Osteoblast (primary cell): ENCODE results near the gene CTNND2. TPM values are rescaled to one million over a fixed set of nuclear protein-coding genes. Genes with fewer than 3 reads are reported as not detected.

Experiments
- DNase-seq: peaks from one replicate; pipeline ENCODE4 v3.0.0; 2011; ENCODE audit warnings: low spot score, mixed read lengths; ENCODE audit not compliant: insufficient read length; ENCODE audit errors: missing footprints
- H2AFZ ChIP-seq: 2 replicates; pipeline ENCODE4 v1.6.0; 2011; ENCODE audit warnings: mild to moderate bottlenecking, low read length
- H3K27ac ChIP-seq: 2 replicates; pipeline ENCODE4 v1.5.1; 2011; ENCODE audit warnings: mild to moderate bottlenecking, low read depth, low read length, moderate library complexity
- H3K27me3 ChIP-seq: 2 replicates; pipeline ENCODE4 v1.6.0; 2012; ENCODE audit warnings: mild to moderate bottlenecking, control low read depth, inconsistent platforms, low read length, moderate library complexity; ENCODE audit not compliant: insufficient read depth
- H3K36me3 ChIP-seq: 2 replicates; pipeline ENCODE4 v1.5.1; 2011; ENCODE audit warnings: mild to moderate bottlenecking, low read length, control low read depth, moderate library complexity; ENCODE audit not compliant: insufficient read depth
- H3K4me1 ChIP-seq: 2 replicates; pipeline ENCODE4 v1.5.1; 2011; ENCODE audit warnings: mild to moderate bottlenecking, low read length, control low read depth, moderate library complexity; ENCODE audit not compliant: insufficient read depth
- H3K4me2 ChIP-seq: 2 replicates; pipeline ENCODE4 v1.6.0; 2011; ENCODE audit warnings: mild to moderate bottlenecking, low read length; ENCODE audit not compliant: insufficient read depth
- H3K4me3 ChIP-seq: fragments of 200-600 bp; sonication (generic); 3 replicates; pipeline ENCODE4 v1.5.1; 2012; ENCODE audit warnings: mild to moderate bottlenecking, low read length, inconsistent platforms; ENCODE audit not compliant: insufficient read depth
- H3K79me2 ChIP-seq: 2 replicates; pipeline ENCODE4 v1.6.0; 2012; ENCODE audit warnings: mild to moderate bottlenecking, low read length, control low read depth, inconsistent platforms; ENCODE audit not compliant: insufficient read depth
- H3K9me3 ChIP-seq: 2 replicates; pipeline ENCODE4 v1.5.1; 2011; ENCODE audit warnings: low read depth, low read length, control low read depth
- H4K20me1 ChIP-seq: 2 replicates; pipeline ENCODE4 v1.6.0; 2012; ENCODE audit warnings: mild to moderate bottlenecking, low read length, control low read depth; ENCODE audit not compliant: insufficient read depth
- CTCF ChIP-seq: IDR thresholded peaks from 2 replicates; pipeline ENCODE4 v1.5.1; 2011; ENCODE audit warnings: mild to moderate bottlenecking, low read depth, low read length, moderate library complexity; ENCODE audit errors: extremely low read depth
- total RNA-seq: library from RNA; depleted of rRNA; stranded (reverse); fragments of >200 nt; gene quantifications from 2 replicates; pipeline ENCODE4 v1.2.3, GENCODE V29; 2012

CTNND2 gene
- total RNA-seq, 1 donor: not detected

GRCh38 chr5:11407556-11408145 lies 496.6 kb downstream of the CTNND2 start:
- Histone ChIP-seq H3K9me3 (no peaks in the 10 kb centered on the region), H3K4me2 (no peak overlapping the region), H3K79me2 (no peaks in the 10 kb centered on the region), H3K27me3 (no peaks in the 10 kb centered on the region), H3K4me3 (no peak overlapping the region), H2AFZ (no peak overlapping the region), H3K36me3 (no peaks in the 10 kb centered on the region), H3K4me1 (no peaks in the 10 kb centered on the region), H3K27ac (no peak overlapping the region), H4K20me1 (no peaks in the 10 kb centered on the region)
- no peak for TF ChIP-seq CTCF
- peak; percentile 74 for DNase-seq

GRCh38 chr5:11400316-11400715 lies 503.9 kb downstream of the CTNND2 start:
- no peak overlapping the region for H3K4me2 ChIP-seq
- no peaks in the 10 kb centered on the region for H3K4me1 ChIP-seq
- H3K36me3 ChIP-seq: no peaks in the 10 kb centered on the region
- H3K27me3 ChIP-seq: no peaks in the 10 kb centered on the region
- TF ChIP-seq CTCF: no peak
- no peak for DNase-seq
- no peak overlapping the region for H2AFZ ChIP-seq
- no peak overlapping the region for H3K27ac ChIP-seq
- H4K20me1 ChIP-seq: no peaks in the 10 kb centered on the region
- peaks cover 4% of the 10 kb centered on the region for H3K9me3 ChIP-seq
- no peaks in the 10 kb centered on the region for H3K79me2 ChIP-seq
- no peak overlapping the region for H3K4me3 ChIP-seq

GRCh38 chr5:11398728-11399127 lies 505.5 kb downstream of the CTNND2 start:
- no peak overlapping the region for H3K4me2 ChIP-seq
- TF ChIP-seq CTCF: no peak
- peaks cover 4% of the 10 kb centered on the region for H3K9me3 ChIP-seq
- no peak overlapping the region for H2AFZ ChIP-seq
- no peaks in the 10 kb centered on the region for H4K20me1 ChIP-seq
- DNase-seq: no peak
- no peaks in the 10 kb centered on the region for H3K4me1 ChIP-seq
- no peaks in the 10 kb centered on the region for H3K79me2 ChIP-seq
- no peak overlapping the region for H3K27ac ChIP-seq
- H3K36me3 ChIP-seq: no peaks in the 10 kb centered on the region
- H3K27me3 ChIP-seq: no peaks in the 10 kb centered on the region
- H3K4me3 ChIP-seq: no peak overlapping the region

GRCh38 chr5:11397549-11397948 lies 506.7 kb downstream of the CTNND2 start:
- Histone ChIP-seq H3K79me2 (no peaks in the 10 kb centered on the region), H3K4me2 (no peak overlapping the region), H3K27ac (no peak overlapping the region), H3K27me3 (no peaks in the 10 kb centered on the region), H3K4me3 (no peak overlapping the region), H3K36me3 (no peaks in the 10 kb centered on the region), H4K20me1 (no peaks in the 10 kb centered on the region), H3K4me1 (no peaks in the 10 kb centered on the region), H3K9me3 (peaks cover 4% of the 10 kb centered on the region), H2AFZ (no peak overlapping the region)
- DNase-seq: no peak
- TF ChIP-seq CTCF: no peak
